ENCODE results near the gene KLF6.
A peak's percentile ranks its signal among the peaks of the same experiment; 100 is the strongest.

The KLF6 gene

GRCh38 chr10:3787816-3788215 lies 2.8 kb upstream of the KLF6 start:
- no peak for DNase-seq (ENCODE audit: low spot score)

GRCh38 chr10:3787016-3787400 lies 2.0 kb upstream of the KLF6 start:
- DNase-seq (ENCODE audit: low spot score) = no peak

- DNase-seq (ENCODE audit: low spot score) = peak; percentile 57
Measured at GRCh38 chr10:3786295-3787015, 1.4 kb upstream of the KLF6 start.

GRCh38 chr10:3785851-3786271 lies 852 bp upstream of the KLF6 start:
- DNase-seq (ENCODE audit: low spot score) = peak; percentile 18

GRCh38 chr10:3785251-3785850 lies 342 bp upstream of the KLF6 start:
- peak; percentile 98 for DNase-seq (ENCODE audit: low spot score)

GRCh38 chr10:3783682-3784432 lies 1.2 kb downstream of the KLF6 start:
- peak; percentile 31 for DNase-seq (ENCODE audit: low spot score)

- DNase-seq (ENCODE audit: low spot score) = peak; percentile 43
Measured at GRCh38 chr10:3783316-3783681, 1.7 kb downstream of the KLF6 start.

GRCh38 chr10:3782451-3783315 lies 2.3 kb downstream of the KLF6 start:
- DNase-seq (ENCODE audit: low spot score) = peak; percentile 21

GRCh38 chr10:3782146-3782450 lies 2.9 kb downstream of the KLF6 start:
- DNase-seq (ENCODE audit: low spot score) = no peak

GRCh38 chr10:3781468-3782145 lies 3.4 kb downstream of the KLF6 start:
- no peak for DNase-seq (ENCODE audit: low spot score)

GRCh38 chr10:3780771-3781467 lies 4.1 kb downstream of the KLF6 start:
- DNase-seq (ENCODE audit: low spot score) = no peak

GRCh38 chr10:3780021-3780770 lies 4.8 kb downstream of the KLF6 start:
- DNase-seq (ENCODE audit: low spot score) = no peak

- DNase-seq (ENCODE audit: low spot score) = no peak
Measured at GRCh38 chr10:3779158-3779741, 5.8 kb downstream of the KLF6 start.

- DNase-seq (ENCODE audit: low spot score) = no peak
Measured at GRCh38 chr10:3778692-3779157, 6.3 kb downstream of the KLF6 start.

- DNase-seq (ENCODE audit: low spot score) = no peak
Measured at GRCh38 chr10:3777981-3778691, 6.9 kb downstream of the KLF6 start.

GRCh38 chr10:3776796-3777571 lies 8.0 kb downstream of the KLF6 start:
- no peak for DNase-seq (ENCODE audit: low spot score)

GRCh38 chr10:3775696-3776551 lies 9.1 kb downstream of the KLF6 start:
- peak; percentile 42 for DNase-seq (ENCODE audit: low spot score)
